ENCODE measurements around the gene PGS1.

- no peak for TF ChIP-seq POLR2AphosphoS5 (IDR thresholded peaks at IDR 0.05)
- TF ChIP-seq, protein P1, sequence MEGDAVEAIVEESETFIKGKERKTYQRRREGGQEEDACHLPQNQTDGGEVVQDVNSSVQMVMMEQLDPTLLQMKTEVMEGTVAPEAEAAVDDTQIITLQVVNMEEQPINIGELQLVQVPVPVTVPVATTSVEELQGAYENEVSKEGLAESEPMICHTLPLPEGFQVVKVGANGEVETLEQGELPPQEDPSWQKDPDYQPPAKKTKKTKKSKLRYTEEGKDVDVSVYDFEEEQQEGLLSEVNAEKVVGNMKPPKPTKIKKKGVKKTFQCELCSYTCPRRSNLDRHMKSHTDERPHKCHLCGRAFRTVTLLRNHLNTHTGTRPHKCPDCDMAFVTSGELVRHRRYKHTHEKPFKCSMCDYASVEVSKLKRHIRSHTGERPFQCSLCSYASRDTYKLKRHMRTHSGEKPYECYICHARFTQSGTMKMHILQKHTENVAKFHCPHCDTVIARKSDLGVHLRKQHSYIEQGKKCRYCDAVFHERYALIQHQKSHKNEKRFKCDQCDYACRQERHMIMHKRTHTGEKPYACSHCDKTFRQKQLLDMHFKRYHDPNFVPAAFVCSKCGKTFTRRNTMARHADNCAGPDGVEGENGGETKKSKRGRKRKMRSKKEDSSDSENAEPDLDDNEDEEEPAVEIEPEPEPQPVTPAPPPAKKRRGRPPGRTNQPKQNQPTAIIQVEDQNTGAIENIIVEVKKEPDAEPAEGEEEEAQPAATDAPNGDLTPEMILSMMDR (IDR thresholded peaks at IDR 0.05), result no peak
Measured at GRCh38 chr17:78473951-78474613, 95.6 kb downstream of the PGS1 start.
